Fibroblast of skin of left biceps (primary cell): ENCODE measurements around the gene NCS1.

ENCODE experiments used
- DNase-seq, 2 experiments: peaks; one replicate each; pipeline ENCODE4 v3.0.0-alpha.2; 2013; ENCODE audit warnings: low read depth in 2 of 2

Gene NCS1

DNA sequence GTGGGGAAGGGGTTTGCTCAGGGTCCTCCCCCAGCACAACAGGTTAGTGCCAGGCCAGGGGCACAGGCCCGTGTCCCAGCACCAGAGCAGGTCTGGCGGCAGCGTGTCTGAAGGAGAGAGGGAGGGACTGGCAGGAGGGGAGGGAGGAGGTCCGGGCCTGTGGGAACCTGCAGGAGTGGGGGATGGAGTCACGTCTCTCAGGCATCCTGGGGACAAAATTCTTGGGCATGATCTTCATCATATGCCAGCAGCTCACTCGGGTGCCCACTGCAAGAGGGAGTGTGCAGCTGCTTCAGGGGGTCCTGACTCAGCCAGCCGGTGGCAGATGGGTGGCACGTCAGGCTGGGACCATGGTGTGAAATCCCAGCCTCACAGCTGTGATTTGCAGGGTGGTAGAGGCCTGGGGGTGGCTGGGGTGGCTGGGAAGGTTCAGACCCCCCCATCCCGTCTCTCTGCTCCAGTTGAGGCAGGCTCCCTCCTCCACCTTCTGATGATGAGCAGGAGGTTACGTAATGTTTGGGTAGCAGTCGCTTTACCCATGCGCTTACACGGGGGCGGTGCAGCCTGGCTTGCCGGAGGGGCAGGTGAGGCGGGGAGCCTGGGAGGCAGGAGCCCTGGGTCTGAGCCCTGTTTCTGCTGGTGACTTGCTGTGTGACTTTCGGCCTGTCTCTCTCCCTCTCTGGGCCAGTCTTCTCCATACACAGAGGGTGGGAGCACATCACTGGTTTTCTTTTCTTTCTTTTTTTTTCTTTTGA lies 40.5 kb downstream of the NCS1 start:
- no peak for DNase-seq

DNA sequence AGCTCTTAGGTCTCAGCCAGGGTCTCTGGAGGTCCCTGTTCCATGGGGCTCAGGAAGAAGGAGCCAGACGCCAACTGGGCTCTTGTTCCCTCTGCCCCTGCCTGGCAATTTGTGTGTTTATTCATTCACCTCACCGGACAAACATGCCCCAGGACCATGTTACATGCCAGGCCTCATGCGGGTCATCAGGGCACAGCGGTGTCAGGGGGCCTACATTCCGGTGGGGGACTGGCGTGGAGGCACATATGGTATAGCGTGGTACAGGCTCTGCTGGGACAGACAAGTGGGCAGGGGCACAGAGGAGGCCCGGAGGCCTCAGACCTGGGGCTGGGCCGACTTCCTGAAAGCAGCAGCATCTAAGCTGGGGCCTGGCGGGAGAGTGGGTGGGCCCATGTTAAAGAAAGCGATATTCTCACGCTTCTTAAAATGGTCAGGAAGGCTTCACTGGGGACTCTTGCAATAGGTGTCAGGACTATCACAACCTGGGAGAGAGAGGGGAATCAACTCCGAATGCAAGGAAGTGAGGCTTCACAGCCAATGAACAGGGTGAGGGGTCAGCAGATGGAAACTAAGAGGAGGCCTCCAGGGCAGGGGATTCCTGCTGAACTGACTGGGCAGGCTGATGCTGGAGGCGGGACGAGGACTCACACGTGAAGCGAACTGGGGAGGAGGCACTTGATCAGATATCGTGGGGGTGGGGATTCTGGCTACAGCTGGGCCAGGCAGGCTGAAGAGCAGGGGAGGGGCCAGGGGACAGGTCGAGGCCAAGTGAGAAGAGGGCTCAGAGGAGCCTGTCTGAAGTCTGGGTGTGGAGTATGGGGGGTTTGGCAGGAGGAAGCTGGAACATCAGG lies 41.9 kb downstream of the NCS1 start:
- DNase-seq, result no peak

DNA sequence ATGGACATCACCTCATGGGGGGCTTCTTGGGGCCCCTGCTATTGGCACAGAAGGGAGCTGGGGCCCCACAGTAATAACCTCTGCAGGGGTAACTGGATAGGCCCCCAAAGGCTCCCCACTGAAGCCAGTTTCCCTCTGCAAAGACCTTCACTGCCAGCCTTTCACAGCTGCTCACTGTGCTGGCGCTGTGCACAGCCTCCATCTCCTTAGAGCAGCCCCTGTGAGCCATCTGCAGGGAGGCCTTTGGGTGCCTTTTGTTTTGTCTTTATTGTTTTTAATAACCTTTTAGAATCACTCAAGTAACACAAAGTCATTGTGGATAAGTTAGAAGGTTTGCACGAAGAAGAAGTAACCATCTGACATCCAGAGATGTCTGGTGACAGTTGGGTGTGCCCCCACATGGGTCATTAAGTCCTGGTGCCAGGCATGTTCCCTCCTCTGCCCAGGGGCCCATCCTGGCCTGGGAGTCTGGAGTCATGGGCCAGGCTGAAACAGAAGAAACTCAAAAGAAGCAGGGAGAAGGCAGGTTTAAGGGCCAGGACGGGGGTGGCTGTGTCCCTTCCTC lies 42.7 kb downstream of the NCS1 start:
- no peak for DNase-seq

DNA sequence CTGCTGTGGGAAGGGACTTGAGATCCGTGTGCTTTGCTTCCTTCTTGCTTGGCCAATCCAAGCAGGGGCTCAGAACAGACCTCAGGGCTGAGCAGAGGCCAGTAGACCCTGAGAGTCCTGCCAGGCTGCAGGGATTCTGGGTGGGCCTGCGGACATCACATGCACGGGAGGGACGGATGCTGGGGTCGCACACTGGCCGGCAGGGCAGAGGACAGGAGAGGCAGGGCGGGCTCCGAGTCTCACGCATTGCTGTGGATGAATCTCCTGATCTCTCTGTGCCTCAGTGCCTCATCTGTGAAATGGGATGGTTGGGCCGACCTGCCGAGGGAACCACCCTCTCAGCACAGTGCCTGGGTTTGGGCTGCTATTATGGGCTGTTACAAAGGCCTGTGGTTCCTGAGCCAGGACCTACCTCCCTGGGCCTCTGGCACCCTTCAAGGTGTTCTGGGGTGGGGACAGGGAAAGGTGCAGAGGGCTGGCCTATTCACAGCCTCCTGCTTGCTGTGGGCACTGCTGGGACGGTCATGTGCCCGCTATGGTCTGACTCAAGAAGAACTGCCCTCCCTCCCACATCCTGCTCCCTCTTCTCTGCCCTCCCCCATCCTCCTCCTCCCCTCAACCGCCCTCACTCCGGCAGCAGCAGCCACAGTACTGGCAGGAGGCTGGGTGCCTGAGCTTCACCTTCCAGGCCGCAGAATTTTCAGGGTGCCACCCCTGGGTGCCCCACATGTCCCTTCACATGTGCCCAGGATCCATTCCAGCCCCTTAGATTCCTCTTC lies 43.3 kb downstream of the NCS1 start:
- no peak for DNase-seq

DNA sequence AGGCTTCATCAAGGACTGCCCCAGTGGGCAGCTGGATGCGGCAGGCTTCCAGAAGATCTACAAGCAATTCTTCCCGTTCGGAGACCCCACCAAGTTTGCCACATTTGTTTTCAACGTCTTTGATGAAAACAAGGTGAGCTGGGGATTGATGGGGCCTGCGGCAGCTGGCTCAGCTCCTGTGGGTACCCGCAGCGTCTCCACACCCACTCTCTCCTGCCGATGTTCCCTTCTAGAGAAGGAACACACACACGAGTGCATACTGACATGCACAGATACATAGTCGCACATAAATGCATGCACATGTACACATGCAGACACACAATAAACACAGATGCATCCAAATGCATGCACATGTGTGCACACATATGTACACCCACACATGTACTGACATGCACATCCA lies 45.6 kb downstream of the NCS1 start:
- no peak for DNase-seq

DNA sequence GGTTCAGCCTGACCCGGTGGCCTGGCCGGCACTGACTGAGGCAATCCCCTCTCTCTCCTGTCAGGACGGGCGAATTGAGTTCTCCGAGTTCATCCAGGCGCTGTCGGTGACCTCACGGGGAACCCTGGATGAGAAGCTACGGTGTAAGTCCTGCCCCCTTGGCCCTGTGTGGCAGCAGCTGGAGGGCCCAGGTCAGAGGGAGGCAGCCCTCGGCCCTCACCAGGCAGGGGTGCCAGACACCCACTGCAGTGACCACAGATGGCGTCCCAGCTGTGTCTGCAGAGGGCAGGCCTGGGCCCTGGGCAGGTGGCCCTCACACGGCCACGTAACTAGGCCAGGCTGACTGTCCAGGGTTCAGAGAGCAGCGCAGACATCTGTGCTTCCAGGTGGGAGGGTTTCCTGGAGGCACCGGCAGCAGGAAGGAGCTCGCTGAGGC lies 47.5 kb downstream of the NCS1 start:
- no peak for DNase-seq

DNA sequence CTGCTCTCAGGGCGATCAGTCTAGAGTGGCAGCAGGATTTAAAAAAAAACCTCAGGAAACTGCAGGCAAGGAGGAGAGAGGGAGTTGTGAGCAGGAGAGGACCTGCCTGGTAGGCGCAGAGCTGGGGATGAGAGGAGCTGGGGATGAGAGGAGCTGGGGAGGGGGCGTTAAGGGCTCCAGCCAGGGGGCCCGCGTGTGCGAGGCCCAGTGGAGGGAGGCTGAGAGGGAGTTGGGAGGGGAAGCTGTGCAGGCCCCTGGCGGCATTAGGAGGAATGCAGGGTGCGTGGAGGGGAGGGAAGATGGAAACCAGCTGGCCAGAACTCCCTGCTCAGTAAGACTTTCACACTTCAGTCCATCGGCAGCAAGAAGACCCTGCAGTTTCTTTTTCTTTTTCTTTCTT lies 48.1 kb downstream of the NCS1 start:
- DNase-seq, result no peak

DNA sequence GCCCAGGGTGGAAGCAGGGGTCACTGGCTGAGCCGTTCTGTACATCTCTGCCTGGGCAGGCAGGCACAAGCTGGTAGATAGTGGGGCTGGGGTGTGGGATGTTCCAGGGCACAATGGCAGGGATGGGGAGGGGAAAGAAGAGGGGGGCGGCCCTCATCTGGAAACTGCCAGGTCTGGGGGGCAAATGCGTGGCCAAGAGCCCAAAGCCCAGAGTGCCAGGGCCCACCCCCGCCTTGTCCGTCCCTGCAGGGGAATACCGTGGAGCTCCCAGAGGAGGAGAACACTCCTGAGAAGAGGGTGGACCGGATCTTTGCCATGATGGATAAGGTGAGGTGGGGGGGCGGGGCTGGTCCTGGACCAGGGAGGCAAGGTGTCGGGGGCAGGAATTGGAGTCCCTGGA lies 50.6 kb downstream of the NCS1 start:
- DNase-seq, result no peak

DNA sequence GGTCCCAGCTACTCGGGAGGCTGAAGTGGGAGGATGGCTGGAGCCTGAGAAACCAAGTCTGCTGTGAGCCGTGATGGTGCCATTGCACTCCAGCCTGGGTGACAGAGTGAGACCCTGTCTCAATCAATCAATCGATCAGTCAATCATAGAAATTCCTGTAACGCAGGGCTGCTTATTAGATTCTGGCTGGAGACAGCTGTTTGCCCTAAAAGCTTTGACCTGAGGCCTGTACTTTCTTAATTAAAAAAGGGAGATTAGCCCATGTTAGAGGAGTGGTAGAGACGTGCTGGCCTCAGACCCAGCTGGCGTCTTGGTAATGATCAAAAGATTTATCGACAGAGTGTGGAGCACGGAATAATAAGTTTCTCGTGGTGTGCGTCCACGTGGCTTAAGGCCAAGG lies 52.9 kb downstream of the NCS1 start:
- DNase-seq, result no peak

DNA sequence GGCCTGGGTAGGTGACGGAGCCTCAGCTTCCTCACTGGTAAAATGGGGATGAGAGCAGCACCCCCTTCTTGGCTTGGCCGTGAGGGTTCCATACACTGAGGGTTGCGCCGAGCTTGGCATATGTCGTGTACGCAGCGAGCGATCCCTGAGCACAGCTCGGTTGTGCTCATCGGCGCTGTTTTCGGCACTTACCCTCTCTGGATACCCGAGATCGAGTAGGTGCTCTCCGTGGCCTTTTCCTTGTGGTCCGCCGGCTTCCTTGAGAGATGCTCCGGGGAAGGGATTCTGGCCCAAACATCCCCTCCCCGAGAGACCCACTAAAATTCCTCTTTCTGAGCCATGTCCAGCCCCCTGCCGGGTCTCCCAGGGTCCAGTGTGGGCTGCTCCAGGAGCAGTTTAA lies 53.4 kb downstream of the NCS1 start:
- no peak for DNase-seq

DNA sequence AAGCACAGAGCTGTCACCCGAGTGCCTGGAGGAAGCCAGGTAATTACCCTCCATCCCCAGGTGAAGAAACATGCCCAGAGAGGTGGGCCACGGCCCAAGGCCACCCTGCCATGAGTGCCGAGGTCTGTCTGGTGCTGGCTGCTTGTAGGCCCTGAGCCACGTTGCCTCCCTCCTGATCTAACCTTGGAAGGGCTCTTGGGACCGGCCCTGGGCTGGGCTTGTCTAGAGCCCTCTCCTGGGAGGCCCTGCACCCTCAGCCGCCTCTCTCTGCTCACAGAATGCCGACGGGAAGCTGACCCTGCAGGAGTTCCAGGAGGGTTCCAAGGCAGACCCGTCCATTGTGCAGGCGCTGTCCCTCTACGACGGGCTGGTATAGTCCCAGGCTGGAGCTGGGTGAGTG lies 53.9 kb downstream of the NCS1 start:
- no peak for DNase-seq

DNA sequence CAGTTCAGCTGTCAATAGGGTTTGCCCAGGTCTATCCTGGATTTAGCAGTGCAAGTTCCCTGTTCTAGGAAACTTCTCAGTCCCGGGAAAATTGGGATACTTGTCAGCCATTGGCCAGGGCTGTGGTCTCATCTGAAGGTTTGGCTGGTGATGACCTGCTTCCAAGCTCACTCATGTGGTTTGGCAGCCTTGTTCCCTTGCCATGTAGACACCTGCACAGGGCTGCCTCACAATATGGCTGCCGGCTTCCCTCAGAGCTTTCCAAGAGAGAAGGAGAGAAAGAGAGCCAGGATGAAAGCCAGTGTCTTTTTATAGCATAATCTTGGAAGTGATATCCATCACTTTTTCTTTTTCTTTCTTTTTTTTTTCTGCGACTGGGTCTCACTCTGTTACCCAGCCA lies 55.6 kb downstream of the NCS1 start:
- no peak for DNase-seq

DNA sequence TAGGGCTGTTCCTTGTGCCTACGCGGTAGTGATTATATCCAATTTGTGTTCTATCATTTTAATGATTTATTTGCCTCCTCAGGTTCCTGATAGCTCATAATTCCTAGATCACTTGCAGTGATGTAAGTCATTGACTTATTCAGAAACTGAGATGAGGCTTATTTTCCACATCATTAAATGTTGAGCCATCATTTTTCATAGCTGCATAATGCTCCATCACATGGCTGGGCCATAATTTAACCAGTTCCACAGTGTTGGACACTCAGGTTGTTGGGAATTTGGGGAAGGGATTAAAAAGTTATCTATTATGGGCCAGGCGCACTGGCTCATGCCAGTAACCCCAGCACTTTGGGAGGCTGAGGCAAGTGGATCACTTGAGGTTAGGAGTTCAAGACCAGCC lies 57.6 kb downstream of the NCS1 start:
- DNase-seq, result no peak

DNA sequence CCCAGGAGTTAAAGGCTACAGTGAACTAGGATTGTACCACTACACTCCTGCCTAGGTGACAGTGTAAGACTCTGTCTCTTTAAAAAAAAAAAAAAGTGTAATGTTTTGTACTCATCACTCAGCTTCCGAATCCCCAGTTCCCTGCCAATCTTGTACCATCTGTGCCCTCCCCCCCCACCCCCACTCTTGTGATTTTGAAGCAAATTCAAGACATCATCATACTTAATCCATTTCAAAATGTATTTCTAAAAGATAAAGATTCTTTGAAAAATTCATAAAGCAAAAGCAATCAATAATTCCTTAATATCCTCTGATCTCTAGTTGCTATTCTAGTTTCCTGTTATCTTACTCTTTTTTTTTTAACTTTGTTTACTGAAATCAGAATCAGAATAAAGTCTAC lies 58.4 kb downstream of the NCS1 start:
- DNase-seq, result no peak

DNA sequence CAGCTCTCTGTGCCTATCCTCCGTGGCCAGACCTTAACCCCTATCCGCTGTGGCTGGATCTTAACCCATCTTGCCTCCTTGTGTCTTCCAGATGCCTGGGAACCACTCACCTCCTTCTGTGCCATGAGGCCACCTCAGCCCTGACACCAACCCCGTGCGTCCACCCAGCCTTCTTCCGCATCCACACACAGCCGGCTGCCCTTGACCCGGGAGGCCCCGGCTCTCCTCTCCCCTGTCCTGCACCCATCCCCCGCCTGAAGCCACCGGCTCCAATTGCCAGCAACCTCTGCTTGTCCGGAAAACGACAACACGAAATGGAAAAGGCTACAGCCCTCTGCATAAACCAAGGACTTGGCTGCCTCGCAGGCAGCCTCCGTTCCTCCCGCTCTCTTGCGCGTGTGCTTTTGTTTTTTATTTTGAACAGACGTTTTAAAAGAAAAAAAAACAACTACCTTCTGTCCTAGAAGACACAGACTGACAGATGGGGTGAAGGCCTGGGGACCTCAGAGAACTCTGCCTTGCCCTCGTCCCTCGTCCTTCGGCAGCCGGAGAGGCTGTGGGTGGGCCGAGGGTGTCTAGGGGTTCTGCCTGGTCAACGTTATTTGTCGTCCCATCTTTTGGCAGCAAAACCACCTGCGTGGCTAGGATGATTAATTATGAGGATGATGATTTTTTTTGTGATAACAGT lies 60.8 kb downstream of the NCS1 start:
- DNase-seq, result no peak

DNA sequence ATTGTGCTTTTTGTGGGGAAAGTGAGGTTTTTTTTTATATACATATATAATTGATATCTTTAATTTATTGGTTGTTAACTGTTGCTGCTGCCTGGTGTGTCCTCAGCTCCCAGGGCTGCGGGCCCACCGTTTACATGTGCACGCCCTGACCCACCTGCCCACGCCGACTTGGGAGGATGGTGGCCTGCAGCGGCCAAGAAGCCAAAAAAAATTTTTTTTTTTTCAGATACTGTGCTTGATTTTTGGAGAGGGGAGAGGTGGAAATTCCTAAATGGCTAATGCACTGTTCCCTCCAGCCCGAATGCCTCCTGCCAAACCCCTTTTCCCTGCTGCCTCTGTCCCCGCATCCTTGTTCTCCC lies 61.4 kb downstream of the NCS1 start:
- DNase-seq, result no peak

DNA sequence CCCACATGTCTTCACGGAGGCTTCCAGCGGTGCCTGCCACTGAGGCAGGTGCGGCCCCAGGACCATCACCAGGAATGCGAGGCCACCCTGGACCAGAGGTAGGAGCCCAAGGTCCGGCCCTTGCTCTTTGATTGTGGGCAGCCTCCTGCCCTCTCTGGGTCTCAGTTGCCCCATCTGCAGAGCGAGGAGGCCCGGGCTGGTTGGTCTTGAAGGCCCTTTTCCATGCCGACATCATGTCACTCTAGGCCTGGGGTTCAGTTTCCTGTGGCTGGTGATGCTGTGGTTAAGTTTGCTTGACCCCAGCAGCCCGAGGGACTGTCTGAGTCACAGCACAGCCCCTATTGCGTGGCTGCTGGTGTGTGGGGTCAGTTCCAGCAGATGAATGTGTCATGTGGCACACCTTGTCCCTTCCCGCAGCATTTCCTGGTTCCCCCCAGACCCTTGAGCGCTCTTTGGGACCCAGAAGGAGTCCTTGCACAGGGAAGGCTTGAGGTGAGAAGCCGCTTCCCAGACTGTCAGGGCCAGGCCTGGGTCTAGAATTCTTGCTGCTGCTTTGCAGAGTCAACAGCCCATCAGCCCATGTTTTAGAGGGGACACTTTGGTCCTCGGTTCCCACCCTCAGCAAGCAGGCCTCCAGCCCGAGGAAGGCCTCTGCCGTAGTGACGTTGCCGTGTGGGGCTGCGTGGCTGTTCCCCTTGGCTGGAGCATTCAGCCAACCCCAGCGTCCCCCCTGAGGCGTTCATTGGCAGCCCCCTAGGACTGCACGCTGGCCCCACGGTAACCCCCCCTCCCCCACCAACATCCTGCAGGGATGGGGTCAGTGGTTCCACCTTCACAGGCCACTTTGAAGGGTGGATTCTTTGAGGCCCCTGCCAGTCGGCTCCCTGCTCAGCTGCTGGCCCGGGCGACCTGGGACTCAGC lies 62.4 kb downstream of the NCS1 start:
- DNase-seq, result no peak

DNA sequence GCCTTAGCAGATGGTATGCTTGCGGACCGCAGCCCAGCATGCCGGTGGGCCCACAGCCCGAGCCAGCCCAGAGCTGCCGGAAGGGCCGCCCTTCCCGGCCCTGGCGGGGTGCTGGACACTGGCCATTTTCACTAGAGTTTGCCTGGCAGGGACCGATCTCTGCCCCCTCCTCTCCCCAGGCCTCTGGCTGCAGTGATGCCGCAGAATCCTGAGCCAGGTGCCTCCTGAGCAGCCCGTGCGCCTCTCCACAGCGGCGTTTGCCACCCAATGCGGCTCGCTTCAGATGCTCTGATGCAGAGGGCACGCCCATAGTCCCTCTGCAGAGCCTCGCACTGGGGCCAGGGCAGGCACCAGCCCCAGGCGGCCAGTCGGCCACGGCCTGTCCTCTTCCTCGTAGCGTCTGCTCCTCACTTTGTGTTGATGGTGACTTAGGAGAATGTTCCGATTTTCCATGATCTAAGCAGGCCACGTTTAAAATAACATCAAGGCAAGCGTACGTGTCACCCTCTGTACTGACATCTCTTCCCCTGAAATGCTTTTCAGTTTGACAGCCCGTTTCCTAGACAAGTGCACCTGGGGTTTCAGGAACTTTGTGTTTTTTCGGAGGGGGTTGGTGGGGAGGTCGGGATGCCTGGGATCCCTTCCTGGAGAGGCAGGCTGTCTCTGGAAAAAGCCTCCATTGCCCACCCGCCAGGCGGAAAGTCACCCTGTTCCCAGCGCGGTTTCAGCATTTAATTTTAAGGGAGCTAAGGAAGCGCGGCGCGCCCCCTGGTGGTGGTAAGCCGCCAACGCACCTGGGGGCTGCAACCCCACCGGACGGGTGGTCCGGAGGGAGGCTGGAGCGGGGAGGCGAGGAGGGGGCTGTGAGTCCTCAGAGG lies 63.6 kb downstream of the NCS1 start:
- peak in 1 of 2 experiments; percentile 19 for DNase-seq

DNA sequence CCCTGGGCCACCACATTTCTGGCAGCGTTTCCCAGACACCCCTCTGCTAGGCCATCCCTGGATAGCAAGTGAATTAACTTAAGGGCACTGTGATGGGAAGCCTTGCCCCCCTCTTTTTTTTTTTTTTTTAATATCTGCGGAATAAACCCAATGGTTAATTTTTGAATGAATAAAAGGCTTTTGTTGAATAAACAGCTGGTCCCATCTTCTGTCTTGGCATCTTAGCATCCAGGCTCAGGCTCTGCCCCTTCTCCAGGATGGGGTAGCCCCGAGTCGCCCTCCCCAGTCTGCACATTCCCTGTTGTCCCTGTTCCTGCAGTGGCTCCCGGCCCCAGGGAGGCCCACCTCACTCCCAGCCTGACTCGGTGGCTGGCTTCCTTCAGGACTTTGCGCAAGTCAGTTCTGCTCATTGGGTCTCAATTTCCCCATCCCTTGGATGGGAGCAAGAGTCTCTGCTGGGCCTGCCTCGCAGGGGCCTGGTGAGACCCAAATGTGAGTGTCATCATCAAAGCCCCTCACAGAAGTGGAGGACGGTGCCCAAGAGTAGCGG lies 64.3 kb downstream of the NCS1 start:
- no peak for DNase-seq
